GM18499 (cell line): ENCODE results near the gene RCE1.
"Not testable (repeated sequence)": the region's sequence is repeated elsewhere in the genome, so short reads cannot be mapped to it uniquely, and the experiment has no call there.

Experiments used
- ATAC-seq: cut with Tn5 transposase; IDR thresholded peaks from one replicate; pipeline ENCODE4 v1.9.1; 2021; ENCODE audit warnings: moderate number of reproducible peaks; ENCODE audit not compliant: insufficient read depth, unreplicated experiment

RCE1 gene

GRCh38 chr11:66842896-66843775 lies at the start of gene RCE1:
Gene RCE1, plus strand, starts transcription at chr11:66843441. Its CDS starts 15 bp downstream, at chr11:66843456.
- peak; percentile 55 for ATAC-seq

- not testable (repeated sequence) for ATAC-seq
Measured at GRCh38 chr11:66799815-66800214, 43.4 kb upstream of the RCE1 start.

GRCh38 chr11:66800720-66801428 lies 42.4 kb upstream of the RCE1 start:
- no peak for ATAC-seq

- no peak for ATAC-seq
Measured at GRCh38 chr11:66809592-66809991, 33.6 kb upstream of the RCE1 start.

- ATAC-seq: no peak
Measured at GRCh38 chr11:66810576-66811185, 32.6 kb upstream of the RCE1 start.

- ATAC-seq: no peak
Measured at GRCh38 chr11:66814678-66815077, 28.6 kb upstream of the RCE1 start.

GRCh38 chr11:66815646-66816045 lies 27.6 kb upstream of the RCE1 start:
- no peak for ATAC-seq

GRCh38 chr11:66818231-66818955 lies 24.8 kb upstream of the RCE1 start:
- ATAC-seq: no peak

GRCh38 chr11:66820381-66820780 lies 22.9 kb upstream of the RCE1 start:
- no peak for ATAC-seq

- no peak for ATAC-seq
Measured at GRCh38 chr11:66820901-66821300, 22.3 kb upstream of the RCE1 start.

- no peak for ATAC-seq
Measured at GRCh38 chr11:66823700-66824099, 19.5 kb upstream of the RCE1 start.

- not testable (repeated sequence) for ATAC-seq
Measured at GRCh38 chr11:66824573-66824972, 18.7 kb upstream of the RCE1 start.

- ATAC-seq: no peak
Measured at GRCh38 chr11:66834539-66834845, 8.7 kb upstream of the RCE1 start.

- no peak for ATAC-seq
Measured at GRCh38 chr11:66834943-66835342, 8.3 kb upstream of the RCE1 start.

GRCh38 chr11:66835768-66836405 lies 7.4 kb upstream of the RCE1 start:
- no peak for ATAC-seq

- ATAC-seq: no peak
Measured at GRCh38 chr11:66840317-66841091, 2.7 kb upstream of the RCE1 start.

- no peak for ATAC-seq
Measured at GRCh38 chr11:66841861-66842260, 1.4 kb upstream of the RCE1 start.

GRCh38 chr11:66842501-66842895 lies 743 bp upstream of the RCE1 start:
- no peak for ATAC-seq

GRCh38 chr11:66843776-66844495 lies 695 bp downstream of the RCE1 start:
- no peak for ATAC-seq
